Natural killer cell (primary cell): Measurements from ENCODE around the gene ARHGAP36. TPM values are rescaled to one million over a fixed set of nuclear protein-coding genes. Genes with fewer than 3 reads are reported as not detected.

Source experiments
- ATAC-seq, 3 donors: fragments of 150-1000 bp in 2 of 3; fragments of 200-7000 bp in 1 of 3; cut with Tn5 transposase; 1 replicate in 1 of 3; 2 replicates in 2 of 3; pipeline ENCODE4 v1.10.0; 2021; ENCODE audit warnings: mild to moderate bottlenecking in 2 of 3, moderate library complexity in 2 of 3
- DNase-seq, 2 donors: peaks; one replicate each; pipeline versions ENCODE4 v3.0.0 to v3.0.0-alpha.2; 2013 to 2021; ENCODE audit warnings: mixed read lengths in 1 of 2
- H3K27ac ChIP-seq: one replicate; pipeline ENCODE4 v1.5.1; 2013; ENCODE audit warnings: mild to moderate bottlenecking, low read length
- H3K27me3 ChIP-seq: one replicate; pipeline ENCODE4 v1.6.1; 2013; ENCODE audit warnings: low read length; ENCODE audit not compliant: control insufficient read depth, insufficient read depth
- H3K36me3 ChIP-seq: one replicate; pipeline ENCODE4 v1.6.1; 2013; ENCODE audit warnings: low read length; ENCODE audit not compliant: control insufficient read depth, insufficient read depth
- H3K4me1 ChIP-seq: one replicate; pipeline ENCODE4 v1.6.1; 2013; ENCODE audit warnings: low read length; ENCODE audit not compliant: control insufficient read depth, insufficient read depth
- H3K4me3 ChIP-seq: one replicate; pipeline ENCODE4 v1.5.1; 2013; ENCODE audit warnings: low read length
- H3K9me3 ChIP-seq: one replicate; pipeline ENCODE4 v1.6.1; 2013; ENCODE audit warnings: low read length; ENCODE audit not compliant: control insufficient read depth, insufficient read depth
- H3K27ac Mint-ChIP-seq, 2 donors: one replicate each; pipeline ENCODE4 v1.8.0; 2022; ENCODE audit warnings: mild to moderate bottlenecking in 2 of 2, mixed read lengths in 2 of 2, moderate library complexity in 1 of 2
- H3K27me3 Mint-ChIP-seq, 2 donors: one replicate each; pipeline ENCODE4 v1.8.0; 2022; ENCODE audit warnings: low read depth in 2 of 2, mixed read lengths in 2 of 2
- H3K36me3 Mint-ChIP-seq: one replicate; pipeline ENCODE4 v1.8.0; 2022; ENCODE audit warnings: mixed read lengths
- H3K4me1 Mint-ChIP-seq, 2 donors: one replicate each; pipeline ENCODE4 v1.8.0; 2022; ENCODE audit warnings: mixed read lengths in 2 of 2
- H3K4me3 Mint-ChIP-seq: one replicate; pipeline ENCODE4 v1.8.0; 2022; ENCODE audit warnings: mild to moderate bottlenecking, moderate library complexity, mixed read lengths
- H3K9me3 Mint-ChIP-seq, 2 donors: one replicate each; pipeline ENCODE4 v1.8.0; 2022; ENCODE audit warnings: mixed read lengths in 2 of 2
- WGBS: methylation state at CpG from one replicate; pipeline ENCODE4 v1.1.7; 2013; ENCODE audit warnings: missing lambda C conversion rate; ENCODE audit not compliant: insufficient coverage; 5-methylcytosine and 5-hydroxymethylcytosine counted together
- intact Hi-C: fragments of 100-400 bp; cut with micrococcal nuclease; formaldehyde crosslinking; loops from one replicate; pipeline ENCODE4 v1.14.2; 2022
- total RNA-seq, 4 donors: library from RNA; stranded (reverse); fragments of 120-200 nt in 1 of 4; gene quantifications; one replicate each; pipeline versions ENCODE4 v1.2.3 to v1.2.4, GENCODE V29; 2013 to 2022
- TF ChIP-seq, protein P1 (sequence below): fragments of 200-600 bp; IDR thresholded peaks from one replicate; pipeline ENCODE4 v1.8.0; 2022; ENCODE audit warnings: antibody characterized with exemption

Gene ARHGAP36
- total RNA-seq, 3 donors from 2014 or later (not counting 1 experiment from before 2014, with no cell fraction given): not detected

DNA sequence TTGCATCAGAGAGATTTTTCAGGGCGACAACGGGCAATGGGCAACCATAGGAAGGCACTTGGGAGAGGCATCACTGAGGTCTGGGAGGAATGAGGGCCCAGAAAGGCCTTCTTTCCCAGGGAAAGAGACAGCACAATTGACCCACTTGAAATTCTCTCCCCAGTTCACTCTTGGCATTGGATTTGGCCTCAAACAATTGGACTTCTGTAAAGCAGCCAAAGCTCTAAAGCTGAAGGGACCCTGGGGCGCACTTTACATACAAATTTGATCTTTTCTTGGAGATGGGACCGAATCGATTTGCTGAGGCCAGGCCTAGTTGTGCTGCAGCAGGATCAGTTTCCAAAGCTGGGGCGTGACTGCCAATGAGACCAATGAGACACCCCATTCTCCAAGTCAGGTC lies 3.2 kb downstream of the ARHGAP36 start:
- Mint-ChIP-seq H3K9me3 (no peaks in the 10 kb centered on the region), H3K36me3 (no peaks in the 10 kb centered on the region), H3K27me3 (peaks cover 14 to 56% of the 10 kb centered on the region in 2 donors), H3K27ac (no peak overlapping the region), H3K4me1 (no peaks in the 10 kb centered on the region), H3K4me3 (no peak overlapping the region)
- DNase-seq (no peak), ATAC-seq (no peak)
- intact Hi-C loops: no loop called here
- Histone ChIP-seq H3K27me3 (no peaks in the 10 kb centered on the region), H3K4me3 (no peak overlapping the region), H3K9me3 (no peaks in the 10 kb centered on the region), H3K4me1 (no peaks in the 10 kb centered on the region), H3K27ac (no peak overlapping the region), H3K36me3 (no peaks in the 10 kb centered on the region)
- TF ChIP-seq, protein P1, sequence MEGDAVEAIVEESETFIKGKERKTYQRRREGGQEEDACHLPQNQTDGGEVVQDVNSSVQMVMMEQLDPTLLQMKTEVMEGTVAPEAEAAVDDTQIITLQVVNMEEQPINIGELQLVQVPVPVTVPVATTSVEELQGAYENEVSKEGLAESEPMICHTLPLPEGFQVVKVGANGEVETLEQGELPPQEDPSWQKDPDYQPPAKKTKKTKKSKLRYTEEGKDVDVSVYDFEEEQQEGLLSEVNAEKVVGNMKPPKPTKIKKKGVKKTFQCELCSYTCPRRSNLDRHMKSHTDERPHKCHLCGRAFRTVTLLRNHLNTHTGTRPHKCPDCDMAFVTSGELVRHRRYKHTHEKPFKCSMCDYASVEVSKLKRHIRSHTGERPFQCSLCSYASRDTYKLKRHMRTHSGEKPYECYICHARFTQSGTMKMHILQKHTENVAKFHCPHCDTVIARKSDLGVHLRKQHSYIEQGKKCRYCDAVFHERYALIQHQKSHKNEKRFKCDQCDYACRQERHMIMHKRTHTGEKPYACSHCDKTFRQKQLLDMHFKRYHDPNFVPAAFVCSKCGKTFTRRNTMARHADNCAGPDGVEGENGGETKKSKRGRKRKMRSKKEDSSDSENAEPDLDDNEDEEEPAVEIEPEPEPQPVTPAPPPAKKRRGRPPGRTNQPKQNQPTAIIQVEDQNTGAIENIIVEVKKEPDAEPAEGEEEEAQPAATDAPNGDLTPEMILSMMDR: no peak
- WGBS: 86% methylated on average over 6 of the region's 6 CpGs

DNA sequence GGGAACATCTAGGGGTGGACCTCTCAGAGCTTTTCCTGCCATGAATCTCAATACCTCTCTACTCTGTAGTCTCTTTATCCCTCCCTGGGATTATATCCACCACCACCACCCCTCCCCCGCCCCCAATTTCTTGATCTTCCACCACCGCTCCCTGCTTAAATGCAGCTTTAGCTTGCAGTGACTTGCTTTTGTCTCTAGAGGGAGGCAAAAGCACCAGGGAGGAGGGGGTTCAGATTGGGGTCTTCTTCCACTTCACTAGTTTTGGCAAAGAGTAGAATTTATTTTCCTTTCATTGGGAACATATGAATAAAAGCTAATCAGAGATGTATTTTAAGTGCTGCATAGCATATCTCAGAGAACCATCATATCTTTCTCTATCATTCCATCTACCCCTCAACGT lies 5.5 kb downstream of the ARHGAP36 start:
- Mint-ChIP-seq H3K9me3 (no peaks in the 10 kb centered on the region), H3K4me1 (no peaks in the 10 kb centered on the region), H3K4me3 (no peak overlapping the region), H3K27me3 (peaks cover 16 to 50% of the 10 kb centered on the region in 2 donors), H3K36me3 (no peaks in the 10 kb centered on the region), H3K27ac (no peak overlapping the region)
- Histone ChIP-seq H3K36me3 (no peaks in the 10 kb centered on the region), H3K27me3 (peaks cover 2% of the 10 kb centered on the region), H3K9me3 (no peaks in the 10 kb centered on the region), H3K27ac (no peak overlapping the region), H3K4me1 (no peaks in the 10 kb centered on the region), H3K4me3 (no peak overlapping the region)
- TF ChIP-seq, protein P1: no peak
- DNase-seq (no peak), ATAC-seq (no peak)
- intact Hi-C loops: no loop called here
- WGBS: no CpG with 5 or more reads among the region's 3 CpGs

DNA sequence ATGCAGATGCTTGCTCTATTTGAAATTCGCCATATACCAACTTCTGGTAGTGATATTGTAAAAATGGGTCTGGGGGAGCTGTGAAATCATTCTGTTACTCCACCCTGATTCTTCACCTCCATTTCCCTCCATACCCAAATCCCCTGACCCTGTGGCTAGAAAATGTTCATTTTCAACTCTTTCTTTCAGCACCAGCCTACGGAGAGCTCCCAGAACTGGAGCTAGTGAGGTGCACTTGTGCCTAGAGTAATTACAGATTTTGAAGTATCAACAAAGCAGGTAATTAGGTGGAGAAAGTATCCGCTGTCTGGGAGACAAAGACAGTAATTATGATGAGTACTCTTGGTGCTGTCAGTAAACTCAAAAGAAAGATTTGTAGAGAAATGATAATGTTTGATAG lies 8.1 kb downstream of the ARHGAP36 start:
- Mint-ChIP-seq H3K27me3 (peaks cover 14 to 30% of the 10 kb centered on the region in 2 donors), H3K9me3 (no peaks in the 10 kb centered on the region), H3K27ac (no peak overlapping the region), H3K4me3 (no peak overlapping the region), H3K36me3 (no peaks in the 10 kb centered on the region), H3K4me1 (no peaks in the 10 kb centered on the region)
- no peak for ATAC-seq
- Histone ChIP-seq H3K4me3 (no peak overlapping the region), H3K27me3 (peaks cover 2% of the 10 kb centered on the region), H3K4me1 (no peaks in the 10 kb centered on the region), H3K36me3 (no peaks in the 10 kb centered on the region), H3K9me3 (no peaks in the 10 kb centered on the region), H3K27ac (no peak overlapping the region)
- DNase-seq: no peak
- 55% methylated on average over 2 of the region's 3 CpGs for WGBS
- intact Hi-C loops: no loop called here
- TF ChIP-seq, protein P1: no peak

DNA sequence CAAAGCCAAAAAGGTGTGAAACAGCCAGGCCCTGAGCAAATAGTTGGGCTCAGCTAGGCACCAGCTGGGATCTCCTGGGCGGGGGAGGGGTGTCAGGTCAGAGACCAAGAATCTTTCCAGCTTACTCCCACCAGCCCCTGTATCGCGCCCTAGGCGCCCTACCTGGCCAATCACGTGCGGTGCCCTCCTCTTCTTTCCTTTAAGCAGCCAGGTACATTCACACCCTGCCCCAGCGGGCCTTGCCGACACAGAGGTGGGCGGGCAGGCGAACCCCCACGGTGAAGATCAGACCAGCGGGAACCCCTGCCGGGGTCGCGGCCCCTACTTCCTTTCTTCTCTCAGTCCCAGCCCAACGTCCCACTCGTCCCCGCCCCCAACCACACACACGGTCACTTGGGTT lies 9.1 kb downstream of the ARHGAP36 start:
- Mint-ChIP-seq H3K4me3 (no peak overlapping the region), H3K36me3 (no peaks in the 10 kb centered on the region), H3K27me3 (peaks cover 20 to 30% of the 10 kb centered on the region in 2 donors), H3K9me3 (no peaks in the 10 kb centered on the region), H3K4me1 (no peaks in the 10 kb centered on the region), H3K27ac (no peak overlapping the region)
- no peak overlapping the region for H3K4me3 ChIP-seq
- no peaks in the 10 kb centered on the region for H3K4me1 ChIP-seq
- H3K27me3 ChIP-seq: peaks cover 2% of the 10 kb centered on the region
- no peaks in the 10 kb centered on the region for H3K9me3 ChIP-seq
- ATAC-seq (no peak), DNase-seq (no peak)
- intact Hi-C loops: no loop called here
- no peaks in the 10 kb centered on the region for H3K36me3 ChIP-seq
- TF ChIP-seq, protein P1: no peak
- no peak overlapping the region for H3K27ac ChIP-seq
- 8% methylated on average over 19 of the region's 19 CpGs for WGBS
